Endothelial cell of umbilical vein (primary cell): ENCODE measurements around the gene SLC7A4. TPM values are rescaled to one million over a fixed set of nuclear protein-coding genes. Genes with fewer than 3 reads are reported as not detected.

Experiments used
- BruUV-seq: library from RNA; stranded (reverse); fragments of 400-500 nt; replicated peaks from 2 replicates; lab custom pipeline; 2021; lab: Mats Ljungman, UMichigan
- CTCF ChIA-PET: fragments of 300-600, 350-600 bp; sonication (Branson Sonifier 250); formaldehyde crosslinking; loops from one replicate; lab custom pipeline; 2021; ENCODE audit warnings: antibody characterized with exemption, inconsistent platforms; lab: Charles Lee
- POLR2A ChIA-PET: fragments of 300-600, 350-600 bp; sonication (Branson Sonifier 250); formaldehyde crosslinking; loops from one replicate; lab custom pipeline; 2021; ENCODE audit warnings: antibody characterized with exemption, inconsistent platforms; lab: Charles Lee
- DNase-seq: peaks from one replicate; pipeline ENCODE4 v3.0.0-alpha.2; 2011; ENCODE audit warnings: low read depth, low spot score
- FAIRE-seq: peaks from 2 replicates; lab custom pipeline; 2011; peaks lifted over from hg19 to GRCh38; lab: Jason Lieb, UNC
- H2AFZ ChIP-seq: 2 replicates; pipeline ENCODE4 v1.6.0; 2012; ENCODE audit warnings: low read depth, low read length, control low read depth, inconsistent platforms
- H3K27ac ChIP-seq: 2 replicates; pipeline ENCODE4 v1.5.1; 2011; ENCODE audit warnings: low read depth, mild to moderate bottlenecking, control low read depth, low read length, moderate library complexity; ENCODE audit not compliant: insufficient read depth
- H3K27me3 ChIP-seq, 2 experiments: 2 replicates each; pipeline versions ENCODE4 v1.6.0 to v1.6.1; 2011; ENCODE audit warnings: low read length in 2 of 2, mixed read lengths in 1 of 2; ENCODE audit not compliant: control insufficient read depth in 2 of 2, insufficient read depth in 2 of 2
- H3K36me3 ChIP-seq, 2 experiments: 2 replicates in 1 of 2; 3 replicates in 1 of 2; pipeline ENCODE4 v1.5.1; 2011; ENCODE audit warnings: low read length in 2 of 2, mild to moderate bottlenecking in 1 of 2, moderate library complexity in 1 of 2; ENCODE audit not compliant: control insufficient read depth in 2 of 2, insufficient read depth in 2 of 2; ENCODE audit errors: extremely low read depth in 1 of 2
- H3K4me1 ChIP-seq: 3 replicates; pipeline ENCODE4 v1.5.1; 2011; ENCODE audit warnings: mild to moderate bottlenecking, low read length; ENCODE audit not compliant: control insufficient read depth, insufficient read depth; ENCODE audit errors: extremely low read depth
- H3K4me2 ChIP-seq: 2 replicates; pipeline ENCODE4 v1.6.1; 2011; ENCODE audit warnings: low read length, control low read depth, mixed read lengths; ENCODE audit not compliant: insufficient read depth
- H3K4me3 ChIP-seq, 3 experiments: fragments of 200-600 bp in 1 of 3; sonication (generic), shearing (Covaris generic) in 1 of 3; replicated peaks in 1 of 3; 2 replicates each; pipeline ENCODE4 v1.5.1; 2011 to 2016; ENCODE audit warnings: control low read depth in 3 of 3, low read length in 3 of 3, mild to moderate bottlenecking in 2 of 3, inconsistent platforms in 1 of 3, low read depth in 1 of 3, moderate library complexity in 1 of 3; ENCODE audit not compliant: insufficient read depth in 1 of 3
- H3K79me2 ChIP-seq: 2 replicates; pipeline ENCODE4 v1.6.0; 2012; ENCODE audit warnings: low read length, inconsistent platforms; ENCODE audit not compliant: control insufficient read depth, insufficient read depth
- H3K9ac ChIP-seq: replicated peaks from 2 replicates; pipeline ENCODE3; 2011; ENCODE audit warnings: low read length, control low read depth; ENCODE audit not compliant: insufficient read depth; ENCODE audit errors: extremely low read depth
- H3K9me1 ChIP-seq: replicated peaks from 3 replicates; pipeline ENCODE4 v1.6.0; 2011; ENCODE audit warnings: mild to moderate bottlenecking, low read length; ENCODE audit not compliant: control insufficient read depth, insufficient read depth; ENCODE audit errors: extremely low read depth
- H3K9me3 ChIP-seq: replicated peaks from 2 replicates; pipeline ENCODE4 v1.5.1; 2012; ENCODE audit warnings: low read length, inconsistent platforms; ENCODE audit not compliant: control insufficient read depth, insufficient read depth
- H4K20me1 ChIP-seq: replicated peaks from 2 replicates; pipeline ENCODE3; 2011; ENCODE audit warnings: mild to moderate bottlenecking, low read length; ENCODE audit not compliant: control insufficient read depth, insufficient read depth; ENCODE audit errors: extremely low read depth
- GATA2 ChIP-seq: IDR thresholded peaks from 2 replicates; pipeline ENCODE4 v1.7.0; 2011; ENCODE audit warnings: low read depth, mild to moderate bottlenecking, moderate library complexity, mixed read lengths, low read length; ENCODE audit not compliant: insufficient read length, insufficient read depth
- JUN ChIP-seq: IDR thresholded peaks from 2 replicates; pipeline ENCODE4 v1.6.1; 2011; ENCODE audit warnings: borderline replicate concordance, low read depth; ENCODE audit not compliant: insufficient read length, insufficient read depth
- POLR2A ChIP-seq: IDR thresholded peaks from 2 replicates; pipeline ENCODE4 v1.6.1; 2012; ENCODE audit warnings: low read depth, mild to moderate bottlenecking, control low read depth, low read length
- dilution Hi-C: fragments of 300-500 bp; cut with MboI; formaldehyde crosslinking; loops from one replicate; pipeline ENCODE4 v1.15.0; 2019; ENCODE audit warnings: low sequenced_read_pairs; ENCODE audit not compliant: extremely low pct_ligation_motif_present
- intact Hi-C: fragments of 100-400 bp; cut with micrococcal nuclease; formaldehyde crosslinking; loops from one replicate; pipeline ENCODE4 v1.10.0; 2022
- polyA plus RNA-seq, 4 experiments: library from polyadenylated mRNA; depleted of rRNA in 3 of 4; stranded (reverse) in 3 of 4; unstranded in 1 of 4; fragments of >200 nt; gene quantifications; 2 replicates each; pipeline versions ENCODE4 v1.2.1 to v1.2.3, GENCODE V29; 2011 to 2012; ENCODE audit warnings: missing spikeins in 1 of 4
- total RNA-seq: library from RNA; stranded (reverse); gene quantifications from 2 replicates; pipeline ENCODE4 v1.2.3, GENCODE V29; 2021
- TF ChIP-seq, protein P1 (sequence below): IDR thresholded peaks from 2 replicates; pipeline ENCODE4 v1.6.1; 2011; ENCODE audit not compliant: insufficient read depth, insufficient read length

The SLC7A4 gene
- total and polyA plus RNA-seq, 2 donors (not counting 3 experiments of a cell fraction or from before 2014, with no cell fraction given): not detected

- H3K79me2 ChIP-seq: no peaks in the 10 kb centered on the region
- H3K36me3 ChIP-seq: no peaks in the 10 kb centered on the region
- BruUV-seq: no TSS peak
- no peak overlapping the region for H2AFZ ChIP-seq
- no peak for DNase-seq
- intact Hi-C loops (no loop called here), dilution Hi-C loops (no loop called here)
- H3K4me2 ChIP-seq: no peak overlapping the region
- POLR2A ChIA-PET: no interaction called here
- no peaks in the 10 kb centered on the region for H3K4me1 ChIP-seq
- H3K9me3 ChIP-seq: no peaks in the 10 kb centered on the region
- no peaks in the 10 kb centered on the region for H3K9me1 ChIP-seq
- TF ChIP-seq GATA2 (no peak), JUN (no peak)
- no peak overlapping the region for H3K9ac ChIP-seq
- FAIRE-seq: no peak
- CTCF ChIA-PET: no interaction called here
- no peak overlapping the region for H3K4me3 ChIP-seq
- no peaks in the 10 kb centered on the region for H3K27me3 ChIP-seq
- no peak overlapping the region for H3K27ac ChIP-seq
- peaks cover 2% of the 10 kb centered on the region for H4K20me1 ChIP-seq
Measured at GRCh38 chr22:21069375-21069774, 37.0 kb upstream of the SLC7A4 start.

GRCh38 chr22:21068681-21069276, 36.4 kb upstream of the SLC7A4 start:
- no peak for FAIRE-seq

More at GRCh38 chr22:21068681-21069276, 36.4 kb upstream of the SLC7A4 start:
- intact Hi-C loops (no loop called here), dilution Hi-C loops (no loop called here)
- H3K4me2 ChIP-seq: no peak overlapping the region
- no peak overlapping the region for H3K9ac ChIP-seq
- CTCF ChIA-PET: no interaction called here
- POLR2A ChIA-PET: no interaction called here
- DNase-seq: no peak
- H3K9me3 ChIP-seq: no peaks in the 10 kb centered on the region
- no peaks in the 10 kb centered on the region for H3K36me3 ChIP-seq
- H3K4me1 ChIP-seq: no peaks in the 10 kb centered on the region
- H2AFZ ChIP-seq: no peak overlapping the region
- H3K27ac ChIP-seq: no peak overlapping the region
- TF ChIP-seq JUN: no peak
- TF ChIP-seq, protein P1, sequence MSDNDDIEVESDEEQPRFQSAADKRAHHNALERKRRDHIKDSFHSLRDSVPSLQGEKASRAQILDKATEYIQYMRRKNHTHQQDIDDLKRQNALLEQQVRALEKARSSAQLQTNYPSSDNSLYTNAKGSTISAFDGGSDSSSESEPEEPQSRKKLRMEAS: no peak
- TF ChIP-seq POLR2A: no peak
- H3K4me3 ChIP-seq: no peak overlapping the region
- H3K27me3 ChIP-seq: no peaks in the 10 kb centered on the region
- H4K20me1 ChIP-seq: peaks cover 2% of the 10 kb centered on the region
- H3K9me1 ChIP-seq: no peaks in the 10 kb centered on the region
- no TSS peak for BruUV-seq
- no peaks in the 10 kb centered on the region for H3K79me2 ChIP-seq
